Tibial nerve (tissue), 4 donors: ENCODE data around the gene ACTR6.

Source experiments
- EP300 ChIP-seq, 2 donors: sonication (generic); formaldehyde crosslinking; IDR thresholded peaks; one replicate each; pipeline ENCODE4 v1.6.1; 2017; ENCODE audit warnings: antibody characterized with exemption in 2 of 2, mild to moderate bottlenecking in 1 of 2
- POLR2A ChIP-seq, 2 donors: fragments of 450-650 bp; IDR thresholded peaks; one replicate each; pipeline ENCODE4 v1.6.1; 2017; ENCODE audit warnings: antibody characterized with exemption in 2 of 2, mild to moderate bottlenecking in 2 of 2, moderate library complexity in 2 of 2
- TF ChIP-seq, protein P1 (sequence below), 5 experiments: fragments of 200-600 bp in 3 of 5; fragments of 450-650 bp in 2 of 5; sonication (generic) in 3 of 5; IDR thresholded peaks; one replicate each; pipeline ENCODE4 v1.5.1; 2016 to 2019; ENCODE audit warnings: antibody characterized with exemption in 5 of 5, mild to moderate bottlenecking in 3 of 5, moderate library complexity in 2 of 5

DNA sequence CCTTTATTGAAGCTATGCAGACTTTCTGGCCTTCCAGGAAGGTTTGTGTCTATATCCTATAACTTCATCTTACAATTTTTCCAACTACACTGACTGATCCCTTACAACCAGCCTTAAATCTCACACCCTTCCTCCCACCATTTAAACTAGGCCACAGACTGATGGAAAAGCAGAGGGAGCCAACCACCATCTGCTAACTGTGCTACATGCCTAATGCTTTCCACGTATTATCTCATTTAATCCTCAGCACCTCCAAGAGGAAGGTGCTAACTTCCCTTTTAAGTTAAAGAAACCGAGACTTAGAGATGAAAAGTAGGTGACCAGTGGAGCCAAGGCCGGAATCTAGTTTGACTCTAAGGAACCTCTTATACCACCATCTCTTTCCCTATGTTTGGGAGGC, 35.3 kb upstream of the ACTR6 start:
- TF ChIP-seq, protein P1, sequence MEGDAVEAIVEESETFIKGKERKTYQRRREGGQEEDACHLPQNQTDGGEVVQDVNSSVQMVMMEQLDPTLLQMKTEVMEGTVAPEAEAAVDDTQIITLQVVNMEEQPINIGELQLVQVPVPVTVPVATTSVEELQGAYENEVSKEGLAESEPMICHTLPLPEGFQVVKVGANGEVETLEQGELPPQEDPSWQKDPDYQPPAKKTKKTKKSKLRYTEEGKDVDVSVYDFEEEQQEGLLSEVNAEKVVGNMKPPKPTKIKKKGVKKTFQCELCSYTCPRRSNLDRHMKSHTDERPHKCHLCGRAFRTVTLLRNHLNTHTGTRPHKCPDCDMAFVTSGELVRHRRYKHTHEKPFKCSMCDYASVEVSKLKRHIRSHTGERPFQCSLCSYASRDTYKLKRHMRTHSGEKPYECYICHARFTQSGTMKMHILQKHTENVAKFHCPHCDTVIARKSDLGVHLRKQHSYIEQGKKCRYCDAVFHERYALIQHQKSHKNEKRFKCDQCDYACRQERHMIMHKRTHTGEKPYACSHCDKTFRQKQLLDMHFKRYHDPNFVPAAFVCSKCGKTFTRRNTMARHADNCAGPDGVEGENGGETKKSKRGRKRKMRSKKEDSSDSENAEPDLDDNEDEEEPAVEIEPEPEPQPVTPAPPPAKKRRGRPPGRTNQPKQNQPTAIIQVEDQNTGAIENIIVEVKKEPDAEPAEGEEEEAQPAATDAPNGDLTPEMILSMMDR (IDR thresholded peaks at IDR 0.05) = no peak
- TF ChIP-seq EP300 (IDR thresholded peaks at IDR 0.05) (no peak), POLR2A (IDR thresholded peaks at IDR 0.05) (no peak)
